Mesothelial cell of epicardium (in vitro differentiated cells): ENCODE data around the gene CAPZA1. TPM values are rescaled to one million over a fixed set of nuclear protein-coding genes. Genes with fewer than 3 reads are reported as not detected.

Experiments
- DNase-seq, 2 experiments: peaks; one replicate each; pipeline ENCODE4 v3.0.0; 2021; ENCODE audit warnings: low spot score in 2 of 2; ENCODE audit not compliant: unreplicated experiment in 2 of 2
- H3K27ac Mint-ChIP-seq: 2 replicates; pipeline ENCODE4 v1.8.0; 2021; ENCODE audit warnings: mixed read lengths
- H3K27me3 Mint-ChIP-seq: 2 replicates; pipeline ENCODE4 v1.8.0; 2021; ENCODE audit warnings: low read depth, mixed read lengths
- H3K36me3 Mint-ChIP-seq: 2 replicates; pipeline ENCODE4 v1.8.0; 2021; ENCODE audit warnings: mixed read lengths
- H3K4me1 Mint-ChIP-seq: 2 replicates; pipeline ENCODE4 v1.8.0; 2021; ENCODE audit warnings: mixed read lengths
- H3K4me3 Mint-ChIP-seq: 2 replicates; pipeline ENCODE4 v1.8.0; 2021; ENCODE audit warnings: mild to moderate bottlenecking, moderate library complexity, mixed read lengths
- H3K9me3 Mint-ChIP-seq: 2 replicates; pipeline ENCODE4 v1.8.0; 2021; ENCODE audit warnings: mixed read lengths
- CTCF ChIP-seq: fragments of 200-600 bp; sonication (generic); IDR thresholded peaks from one replicate; pipeline ENCODE4 v1.5.0; 2021; ENCODE audit warnings: antibody characterized with exemption; ENCODE audit not compliant: unreplicated experiment
- total RNA-seq: library from RNA; stranded (reverse); gene quantifications from 3 replicates; pipeline ENCODE4 v1.2.1, GENCODE V29; 2021

The CAPZA1 gene
- 109 to 118 TPM (median 116 TPM) in 3 replicates for total RNA-seq

- peak; percentile 68 to 85 for DNase-seq
- peaks cover 36% of the 10 kb centered on the region for H3K4me1 Mint-ChIP-seq
- no peaks in the 10 kb centered on the region for H3K27me3 Mint-ChIP-seq
- H3K4me3 Mint-ChIP-seq = peak within 1 kb of the TSS; percentile 99
- H3K27ac Mint-ChIP-seq = peak within 1 kb of the TSS; percentile 99
- no peaks in the 10 kb centered on the region for H3K9me3 Mint-ChIP-seq
- TF ChIP-seq CTCF = no peak
- H3K36me3 Mint-ChIP-seq = peaks cover 6% of the 10 kb centered on the region
Measured at GRCh38 chr1:112619518-112620376, at the start of gene CAPZA1. Gene CAPZA1, plus strand, starts transcription at chr1:112619832. Its CDS starts 13 bp downstream, at chr1:112619845.

- Mint-ChIP-seq H3K36me3 (peaks cover 42% of the 10 kb centered on the region), H3K27ac (peak overlapping the region; percentile 48), H3K9me3 (peaks cover 7% of the 10 kb centered on the region), H3K27me3 (no peaks in the 10 kb centered on the region), H3K4me3 (no peak overlapping the region), H3K4me1 (peaks cover 14% of the 10 kb centered on the region)
- no peak for TF ChIP-seq CTCF
- DNase-seq = no peak
Measured at GRCh38 chr1:112575154-112575804, 44.4 kb upstream of the CAPZA1 start.

- peaks cover 14% of the 10 kb centered on the region for H3K4me1 Mint-ChIP-seq
- H3K27ac Mint-ChIP-seq = peak overlapping the region; percentile 48
- H3K9me3 Mint-ChIP-seq = peaks cover 7% of the 10 kb centered on the region
- no peak for DNase-seq
- H3K27me3 Mint-ChIP-seq = no peaks in the 10 kb centered on the region
- TF ChIP-seq CTCF = no peak
- peaks cover 44% of the 10 kb centered on the region for H3K36me3 Mint-ChIP-seq
- no peak overlapping the region for H3K4me3 Mint-ChIP-seq
Measured at GRCh38 chr1:112576240-112576639, 43.4 kb upstream of the CAPZA1 start.

GRCh38 chr1:112579801-112580510 lies 39.7 kb upstream of the CAPZA1 start:
- Mint-ChIP-seq H3K36me3 (peaks cover 34% of the 10 kb centered on the region), H3K9me3 (no peaks in the 10 kb centered on the region), H3K4me3 (no peak overlapping the region), H3K27me3 (no peaks in the 10 kb centered on the region), H3K27ac (no peak overlapping the region), H3K4me1 (peaks cover 14% of the 10 kb centered on the region)
- no peak for DNase-seq
- no peak for TF ChIP-seq CTCF

- no peak for TF ChIP-seq CTCF
- Mint-ChIP-seq H3K36me3 (peaks cover 27% of the 10 kb centered on the region), H3K9me3 (no peaks in the 10 kb centered on the region), H3K27me3 (no peaks in the 10 kb centered on the region), H3K27ac (no peak overlapping the region), H3K4me1 (peaks cover 7% of the 10 kb centered on the region), H3K4me3 (no peak overlapping the region)
- DNase-seq = no peak
Measured at GRCh38 chr1:112581586-112582192, 37.9 kb upstream of the CAPZA1 start.
